CD4-positive, alpha-beta T cell treated with Interleukin-6 for 4 hours (primary cell): ENCODE measurements around the gene LIMCH1.

Experiments
- DNase-seq: peaks from one replicate; pipeline ENCODE4 v3.0.0-alpha.2; 2020; ENCODE audit warnings: mixed read lengths

Gene LIMCH1

DNA sequence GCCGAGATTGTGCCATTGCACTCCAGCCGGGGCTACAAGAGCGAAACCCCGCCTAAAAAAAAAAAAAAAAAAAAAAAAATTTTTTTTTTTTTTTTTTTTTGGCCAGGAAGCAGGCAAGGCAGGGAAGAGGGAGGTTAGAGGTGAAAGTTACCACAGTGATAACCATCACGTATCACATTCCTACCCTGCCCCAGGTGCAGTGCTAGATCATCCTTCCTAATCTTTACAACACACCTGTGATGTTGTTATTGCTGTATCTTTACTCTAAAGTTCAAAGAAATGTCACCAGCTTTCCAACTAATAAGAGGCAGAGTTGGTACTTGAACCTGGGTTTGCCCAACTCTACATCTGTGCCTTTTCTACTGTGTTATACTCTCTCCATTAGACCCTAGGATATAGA is 7.2 kb upstream of the LIMCH1 start:
- no peak for DNase-seq

DNA sequence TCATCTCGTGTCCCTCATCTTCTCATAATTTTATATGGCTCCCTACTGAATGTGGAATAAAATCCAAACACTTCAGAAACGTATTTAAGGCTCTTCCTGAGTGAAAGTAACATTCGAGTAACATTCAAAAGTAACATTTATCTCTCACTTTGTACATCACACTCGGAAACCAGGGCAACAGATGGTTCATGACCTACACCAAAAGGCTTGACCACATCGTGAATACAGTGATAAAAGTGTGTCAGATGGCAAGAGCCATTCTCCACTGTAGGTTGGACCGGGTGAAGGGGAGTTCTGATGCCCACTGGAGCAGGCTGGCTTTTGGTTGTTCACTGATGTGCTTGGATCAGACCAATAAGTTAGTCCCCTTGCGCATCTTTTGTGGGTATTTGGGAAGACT is 5.6 kb upstream of the LIMCH1 start:
- no peak for DNase-seq

DNA sequence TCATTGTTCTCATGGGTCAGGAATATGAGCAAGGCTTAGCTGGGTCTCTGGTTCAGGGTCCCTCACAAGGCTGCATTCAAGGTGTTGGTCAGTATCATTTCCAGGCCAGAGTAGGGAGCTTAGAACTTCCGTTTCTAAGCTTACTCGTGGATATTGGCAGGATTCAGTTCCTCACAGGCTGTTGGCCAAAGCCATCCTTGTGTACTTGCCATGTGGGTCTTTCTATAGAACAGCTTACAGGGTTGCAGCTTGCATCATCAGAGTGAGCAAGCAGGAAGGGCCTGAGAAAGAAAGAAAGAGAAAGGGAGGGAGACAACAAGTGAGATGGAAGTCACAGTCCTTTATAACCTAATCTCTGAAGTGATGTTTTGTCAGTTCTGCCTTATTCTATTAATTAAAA is 5.1 kb upstream of the LIMCH1 start:
- DNase-seq: no peak

DNA sequence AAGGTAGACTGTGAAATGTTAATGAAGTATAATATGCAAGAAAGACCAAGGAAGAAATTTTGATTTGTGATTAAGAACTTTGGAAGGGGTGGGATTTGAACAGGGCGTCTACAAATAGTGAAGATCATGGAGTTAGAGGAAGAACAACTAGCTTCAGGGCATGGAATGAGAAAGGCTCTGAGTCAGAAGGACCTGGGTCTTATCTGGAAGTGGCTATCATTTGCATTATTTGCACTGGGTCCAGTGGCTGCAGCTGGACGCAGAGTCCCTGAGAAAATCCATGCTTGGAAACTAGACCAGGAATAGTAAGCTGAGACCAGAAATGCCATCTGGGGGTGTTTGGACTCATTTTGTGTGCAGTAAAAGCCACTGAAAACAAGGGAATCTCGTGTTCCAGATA is 4.3 kb upstream of the LIMCH1 start:
- no peak for DNase-seq

DNA sequence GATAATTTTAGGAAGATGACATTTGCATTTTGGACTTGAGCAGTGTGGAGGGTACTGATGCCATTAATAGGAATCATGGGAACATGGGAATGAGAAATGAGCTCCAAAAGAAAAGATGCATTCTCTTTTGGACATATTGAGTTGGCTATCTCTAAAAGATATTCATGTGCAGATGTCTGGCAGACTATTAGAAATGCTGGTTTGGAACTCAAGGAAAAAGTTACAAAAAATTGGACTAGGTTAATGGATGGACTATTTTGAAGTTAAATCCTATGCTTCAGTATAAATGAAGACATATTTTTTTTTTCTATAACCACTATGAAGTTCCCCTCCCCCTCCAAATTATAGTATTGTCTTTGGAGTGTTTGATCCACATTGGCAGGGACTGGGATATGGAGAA is 3.6 kb upstream of the LIMCH1 start:
- DNase-seq: no peak

DNA sequence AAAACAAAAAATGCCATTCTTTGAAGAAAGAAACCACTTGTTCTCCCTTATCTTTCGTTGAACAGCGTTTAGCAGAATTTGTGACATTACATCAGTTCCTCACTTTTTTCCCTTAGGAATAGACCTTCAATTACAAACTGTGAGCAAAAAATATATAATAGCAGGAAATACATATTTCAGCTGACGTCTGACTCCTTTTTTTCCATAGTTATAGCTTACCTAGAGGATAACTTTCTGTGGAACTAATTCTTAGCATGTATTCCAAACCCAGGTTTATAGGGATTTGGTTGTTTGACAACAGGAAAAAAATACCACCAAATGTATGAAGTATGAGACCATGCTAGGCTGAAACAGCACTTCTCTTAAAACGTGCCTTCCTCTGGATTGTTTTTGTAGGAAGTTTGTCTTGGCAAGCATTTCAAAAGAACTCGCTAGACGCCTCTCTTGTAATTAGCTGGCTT is 2.0 kb upstream of the LIMCH1 start:
- no peak for DNase-seq

DNA sequence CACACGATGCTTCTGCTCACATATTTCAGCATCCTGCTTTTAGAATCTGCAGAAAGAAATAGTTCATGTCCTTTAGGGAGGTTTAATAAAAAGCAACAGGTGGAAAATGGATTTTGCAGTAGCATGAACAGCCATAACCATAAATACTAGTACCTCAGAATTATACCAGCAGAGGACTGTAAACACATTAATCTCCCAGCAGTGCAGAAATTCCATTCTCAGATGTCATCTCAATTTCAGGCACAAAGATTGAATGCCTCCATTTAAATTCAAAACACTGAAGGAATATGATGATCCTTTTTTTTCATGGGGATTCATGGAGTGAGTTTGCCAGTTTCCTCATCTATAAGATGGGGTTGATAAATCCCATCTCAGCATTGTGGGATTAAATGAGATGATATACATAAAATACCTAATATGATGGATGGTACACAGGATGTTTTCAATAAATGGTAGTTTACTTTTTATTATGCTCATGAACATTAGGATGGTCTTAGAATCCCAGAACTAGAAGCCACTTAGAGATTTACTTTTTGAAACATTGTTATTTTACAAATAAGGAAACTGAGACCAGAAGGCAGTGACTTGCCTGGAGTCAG is 566 bp upstream of the LIMCH1 start:
- no peak for DNase-seq

DNA sequence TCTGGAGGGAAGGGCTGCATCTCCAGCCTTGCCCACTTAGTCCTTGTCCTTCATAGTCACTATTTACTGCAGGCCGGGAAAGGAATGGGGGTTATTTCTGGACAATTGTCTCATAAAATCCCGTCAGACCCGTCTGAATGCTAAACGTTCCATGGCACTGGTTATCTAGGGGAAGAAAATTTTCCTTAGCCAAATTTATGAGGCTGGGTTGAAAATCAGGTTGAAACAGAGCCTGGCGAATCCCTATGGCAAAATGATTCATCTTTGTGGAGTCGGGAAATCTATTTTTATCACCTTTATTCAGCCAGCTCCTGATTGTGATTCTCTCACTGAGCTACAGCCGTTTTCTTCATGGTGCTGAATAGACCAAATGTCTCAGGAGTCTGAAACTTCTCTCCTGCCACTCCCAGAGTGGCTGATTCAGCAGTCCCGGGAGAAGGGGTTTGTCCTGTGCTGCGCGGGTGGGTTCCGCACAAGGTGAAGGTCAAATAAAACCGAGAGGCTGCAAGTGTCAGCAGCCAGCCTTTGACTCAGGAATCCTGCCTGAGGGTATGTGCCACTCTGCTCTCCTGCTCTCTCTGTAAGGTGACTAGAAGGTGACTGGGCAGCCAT is 1.0 kb downstream of the LIMCH1 start:
- DNase-seq: no peak

DNA sequence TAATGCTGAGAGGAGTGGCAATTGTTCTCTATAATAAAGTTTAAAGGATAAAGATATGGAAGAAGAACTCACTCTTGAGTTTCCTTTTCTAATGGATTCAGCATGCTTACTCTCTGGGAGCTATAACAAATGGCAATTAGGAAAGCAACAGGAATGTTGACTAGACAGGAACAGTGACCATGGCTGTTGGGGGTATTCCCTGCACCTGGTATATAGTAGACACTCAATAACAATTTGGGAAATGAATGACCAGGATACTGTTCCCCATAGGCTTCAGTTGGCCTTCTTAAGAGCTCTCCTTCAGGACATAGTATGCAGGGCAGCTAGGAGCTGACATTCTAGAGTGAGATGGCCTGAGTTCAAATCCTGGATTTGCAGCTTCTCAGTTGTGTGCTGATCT is 1.8 kb downstream of the LIMCH1 start:
- no peak for DNase-seq

DNA sequence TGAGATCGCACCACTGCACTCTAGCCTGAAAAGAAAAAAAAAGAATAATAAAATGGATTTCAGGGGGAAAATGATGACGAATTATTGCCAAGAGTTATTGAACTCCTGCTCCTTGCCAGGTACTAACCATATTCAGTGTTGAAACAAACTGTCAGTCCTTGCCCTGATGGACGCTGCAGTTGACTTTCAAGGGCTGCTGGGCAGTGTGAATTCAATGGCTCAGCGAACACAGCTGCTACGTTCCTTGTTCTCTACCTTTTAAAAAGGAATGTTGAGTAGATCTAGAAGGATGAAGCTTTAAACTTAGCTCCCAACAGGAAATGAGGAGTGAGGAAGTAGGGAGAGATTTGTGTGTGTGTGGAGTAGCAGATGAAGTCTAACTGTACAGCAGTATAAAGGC is 2.7 kb downstream of the LIMCH1 start:
- no peak for DNase-seq

DNA sequence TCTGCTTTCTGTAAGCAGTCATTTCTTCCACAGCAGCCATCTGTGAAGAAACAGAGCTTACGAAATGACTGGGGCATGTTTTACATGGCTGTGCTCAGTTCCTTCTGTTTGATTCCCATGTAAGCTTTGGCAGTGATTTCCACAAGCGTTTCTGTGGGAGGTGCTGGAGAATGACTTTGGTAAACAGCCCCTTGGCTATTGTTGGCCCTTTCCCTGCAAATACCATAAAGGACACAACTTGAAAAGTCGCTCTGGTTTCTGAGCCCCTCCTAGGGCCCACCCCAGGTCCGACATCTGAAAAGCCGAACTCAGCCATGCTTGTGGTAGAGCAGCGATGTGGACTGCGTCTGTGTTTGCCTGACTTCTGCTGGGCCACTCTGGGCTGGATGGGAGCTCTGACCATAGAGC is 3.7 kb downstream of the LIMCH1 start:
- no peak for DNase-seq

DNA sequence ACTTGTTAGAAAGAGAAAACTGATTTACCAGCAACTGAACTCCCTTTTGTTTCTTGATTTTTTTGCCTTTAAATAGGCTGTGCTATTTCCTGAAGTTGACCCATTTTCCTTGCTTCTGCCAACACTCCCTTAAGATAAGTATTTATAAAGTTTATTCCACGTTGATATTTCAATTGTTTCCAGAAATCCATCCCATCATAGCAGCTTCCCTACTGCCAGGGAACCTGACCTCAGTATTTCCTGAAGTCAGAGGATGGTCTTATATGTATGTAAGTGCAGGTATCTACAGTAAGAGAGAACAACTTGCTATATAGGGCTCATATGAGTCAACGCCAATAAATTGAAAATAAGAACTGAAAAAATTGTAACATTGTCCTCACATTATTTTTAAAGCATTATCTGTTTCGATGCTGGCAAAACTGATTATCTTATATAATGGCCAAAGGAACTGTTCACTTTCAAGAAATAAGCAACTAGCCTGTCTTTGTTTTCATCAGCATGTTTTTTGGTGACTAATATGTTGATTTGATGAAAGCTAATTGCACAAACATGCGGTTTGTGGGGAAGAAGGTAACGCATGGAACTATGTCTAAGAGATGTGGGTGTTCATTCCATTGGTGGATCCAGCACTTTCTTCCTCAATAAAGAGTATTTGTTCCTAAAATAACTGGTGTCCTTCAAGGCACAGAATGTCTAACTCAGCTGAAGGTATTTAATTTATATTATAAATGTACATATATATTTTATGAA is 4.7 kb downstream of the LIMCH1 start:
- no peak for DNase-seq

DNA sequence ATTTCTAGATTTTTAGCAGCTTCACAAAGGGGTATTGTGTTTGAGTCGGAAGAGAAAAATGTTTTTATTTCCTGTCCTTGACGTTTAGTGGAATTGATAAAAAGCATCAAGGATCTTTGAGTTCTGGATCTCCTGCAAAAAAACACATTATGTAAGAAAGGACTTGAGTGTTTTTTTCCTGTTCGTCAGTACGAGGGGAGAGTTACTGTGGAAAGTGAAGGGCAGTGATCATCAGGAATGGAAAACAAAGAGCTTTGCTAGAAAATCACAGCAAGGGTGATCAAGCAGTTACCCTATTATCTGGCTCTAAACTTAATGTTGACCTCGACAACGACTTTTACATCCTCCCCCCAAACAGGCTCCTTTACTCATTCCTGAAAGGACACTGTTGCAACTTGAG is 7.3 kb downstream of the LIMCH1 start:
- no peak for DNase-seq

DNA sequence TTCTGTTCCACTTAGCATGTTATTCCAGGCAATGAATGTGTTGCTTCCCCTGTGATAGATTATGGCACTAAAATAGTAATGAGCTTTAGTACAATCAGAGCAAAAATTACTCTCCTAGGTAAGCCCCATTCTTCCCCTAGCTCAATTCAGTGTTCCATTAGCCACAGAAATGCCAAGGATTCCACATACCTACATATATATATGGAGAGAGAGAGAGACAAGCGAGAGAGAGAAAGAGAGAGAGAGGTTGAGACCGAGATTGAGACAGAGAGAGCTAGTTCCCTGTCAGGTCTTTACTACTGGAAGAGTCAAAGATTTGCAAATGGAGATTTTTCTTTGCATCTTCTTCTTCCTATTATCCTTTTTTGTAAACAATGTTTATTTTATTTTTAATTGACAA is 8.7 kb downstream of the LIMCH1 start:
- DNase-seq: no peak

DNA sequence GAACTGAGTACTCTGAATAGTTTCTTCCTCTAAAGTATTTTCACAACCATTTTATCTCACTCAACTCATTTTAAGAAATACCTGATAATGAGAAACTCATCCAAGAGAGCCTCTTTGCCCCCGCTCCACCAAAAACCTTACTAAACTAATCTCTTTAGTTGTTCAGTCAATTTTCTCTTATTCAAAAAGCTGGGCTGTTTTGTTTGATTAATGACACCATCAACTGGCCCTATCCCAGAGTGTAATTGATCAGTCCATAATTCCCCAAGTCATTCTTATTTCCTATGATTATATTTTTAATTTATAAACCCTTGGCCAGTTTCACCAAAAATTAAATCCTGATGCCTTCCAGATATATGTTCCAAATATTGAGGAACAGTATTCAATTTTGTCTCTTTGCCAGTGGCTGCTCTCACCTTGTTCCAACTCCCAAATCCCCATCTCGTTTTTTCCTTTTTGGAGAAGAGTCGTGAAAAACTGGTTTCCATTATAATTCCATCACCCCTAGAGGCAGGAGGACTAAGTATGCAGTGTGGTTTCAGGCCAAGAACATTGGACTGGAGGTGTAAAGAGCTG is 10.4 kb downstream of the LIMCH1 start:
- no peak for DNase-seq

DNA sequence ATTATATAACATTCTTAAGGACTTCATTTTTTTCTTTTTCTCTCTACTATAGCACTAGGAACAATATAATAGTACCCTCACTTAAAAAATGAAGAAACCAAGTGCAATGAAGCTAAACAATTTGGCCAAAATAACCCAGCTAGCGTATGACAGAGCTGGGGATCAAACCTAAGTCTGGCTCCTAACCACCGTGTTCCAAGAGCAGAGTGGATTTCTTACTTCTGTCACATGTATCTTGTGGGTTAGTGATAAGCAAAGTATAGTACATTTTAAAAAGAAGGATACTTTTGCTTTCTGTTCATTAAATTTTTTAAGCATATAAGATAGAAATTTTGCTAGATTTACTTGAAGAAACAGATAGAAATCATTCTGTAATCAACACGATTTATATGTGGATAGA is 11.5 kb downstream of the LIMCH1 start:
- no peak for DNase-seq

DNA sequence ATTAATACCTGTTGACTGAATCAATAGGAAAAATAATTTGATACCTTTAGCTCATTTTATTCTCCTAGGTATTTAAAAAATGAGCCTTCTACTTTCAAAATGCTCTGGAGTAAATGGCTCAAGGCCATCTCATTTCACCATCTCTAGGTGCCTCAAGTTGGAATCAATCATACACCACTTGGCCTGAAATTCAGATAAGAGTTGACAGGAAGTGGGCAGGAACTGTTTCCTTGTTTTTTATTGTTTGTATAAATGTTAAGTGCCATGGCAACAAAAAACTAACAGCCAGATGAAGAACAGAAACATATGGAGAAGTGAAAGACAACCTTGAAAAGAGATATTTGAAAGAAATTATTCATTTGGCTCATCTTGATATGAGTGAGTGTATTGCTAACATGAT is 12.4 kb downstream of the LIMCH1 start:
- no peak for DNase-seq

DNA sequence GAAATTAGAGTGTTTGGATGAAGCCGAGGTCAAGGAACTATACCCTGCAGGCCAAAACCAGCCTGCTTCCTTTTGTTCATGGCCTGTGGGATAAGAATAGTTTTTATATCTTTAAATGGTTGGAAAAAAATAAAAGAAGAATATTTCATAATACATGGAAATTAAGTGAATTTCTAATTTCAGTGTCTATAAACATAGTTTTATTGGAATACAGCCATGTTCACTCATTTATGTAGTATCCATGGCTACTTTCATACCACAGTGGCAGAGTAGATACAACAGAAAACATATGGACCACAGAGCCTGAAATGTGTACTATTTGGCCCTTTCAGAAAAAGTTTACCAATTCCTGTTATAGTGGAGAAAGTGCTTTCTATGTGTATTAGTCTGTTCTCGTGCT is 13.6 kb downstream of the LIMCH1 start:
- DNase-seq: no peak

DNA sequence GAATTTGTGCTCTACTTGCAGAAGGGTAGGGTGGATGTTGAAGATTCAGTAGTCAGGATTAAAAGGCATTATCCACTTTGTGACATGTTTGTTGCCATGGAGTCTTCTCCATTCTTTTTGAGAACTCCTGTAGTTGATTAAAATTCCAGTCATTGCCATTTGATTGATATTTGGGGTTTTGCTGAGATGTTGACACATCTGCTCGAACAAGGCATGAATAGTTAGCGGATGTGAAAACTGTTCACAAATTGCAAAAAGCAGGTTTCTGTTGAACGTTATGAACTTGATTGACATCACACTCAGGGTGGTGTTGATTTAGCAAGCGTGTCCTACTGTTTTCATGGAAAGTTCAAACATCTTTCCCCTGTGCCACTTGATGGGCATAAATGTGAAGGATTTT is 16.9 kb downstream of the LIMCH1 start:
- DNase-seq: no peak

DNA sequence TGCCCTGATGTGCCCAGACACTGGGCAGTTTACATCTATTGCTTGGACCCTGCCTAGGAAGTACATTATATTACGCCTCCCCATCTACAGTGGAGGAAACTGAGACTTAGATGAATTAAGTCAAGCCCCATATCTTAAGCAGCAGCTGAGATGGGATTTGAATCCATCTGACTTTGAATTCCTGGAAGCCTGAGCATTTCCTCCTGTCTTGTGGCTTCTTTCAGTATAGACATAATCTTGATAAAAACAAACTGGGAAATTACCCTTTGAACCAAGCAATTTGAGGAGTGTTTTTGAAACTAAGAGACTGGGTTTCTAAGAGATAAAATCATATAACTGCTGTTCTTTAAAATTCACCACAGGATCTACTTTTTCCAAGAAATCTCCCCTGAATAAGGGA is 18.6 kb downstream of the LIMCH1 start:
- DNase-seq: no peak

DNA sequence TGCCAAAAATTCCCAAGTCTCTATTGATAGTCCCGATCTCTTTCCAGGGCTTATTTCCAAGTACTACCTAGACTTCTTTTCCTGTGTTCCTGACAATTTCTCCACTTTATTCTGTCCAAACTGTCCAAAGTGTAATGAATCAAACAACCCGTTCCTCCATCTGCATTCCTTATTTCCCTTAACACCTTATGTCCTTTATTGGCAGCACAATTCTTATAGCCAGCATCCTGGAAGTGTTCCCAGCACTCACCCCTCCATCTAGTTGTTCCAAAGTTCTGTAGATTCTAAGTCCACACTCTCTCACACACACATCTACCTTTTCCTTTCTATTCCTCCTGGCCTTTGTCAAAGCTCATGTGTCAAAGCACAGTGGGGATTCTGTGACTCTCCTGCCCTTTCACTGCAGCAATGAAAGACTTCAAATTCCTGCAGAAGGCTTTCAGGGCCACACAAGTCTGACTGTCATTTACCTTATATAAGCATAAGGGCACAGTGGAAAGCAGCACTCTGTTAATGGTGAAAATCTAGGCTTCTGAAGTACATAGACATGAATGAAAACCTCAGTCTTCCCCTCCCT is 22.1 kb downstream of the LIMCH1 start:
- no peak for DNase-seq

DNA sequence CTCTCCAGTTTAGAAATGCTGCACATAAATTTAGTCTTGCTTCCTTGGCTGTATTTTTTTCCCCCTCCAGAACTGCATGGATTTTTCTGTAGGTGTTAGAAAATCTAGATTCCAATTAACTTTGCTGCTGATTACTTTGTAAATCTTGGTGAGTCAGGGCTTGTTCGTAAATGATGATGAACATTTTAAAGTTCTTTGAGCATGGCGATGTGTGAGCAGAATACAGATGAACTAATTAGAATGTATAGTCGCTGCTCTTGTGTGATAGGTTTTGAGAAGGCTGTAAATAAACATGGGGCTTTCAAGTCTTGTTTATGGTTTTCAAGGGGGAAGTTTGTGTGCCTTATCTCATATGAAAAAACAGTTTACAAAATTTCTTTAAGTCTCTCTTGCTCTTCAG is 23.3 kb downstream of the LIMCH1 start:
- no peak for DNase-seq

DNA sequence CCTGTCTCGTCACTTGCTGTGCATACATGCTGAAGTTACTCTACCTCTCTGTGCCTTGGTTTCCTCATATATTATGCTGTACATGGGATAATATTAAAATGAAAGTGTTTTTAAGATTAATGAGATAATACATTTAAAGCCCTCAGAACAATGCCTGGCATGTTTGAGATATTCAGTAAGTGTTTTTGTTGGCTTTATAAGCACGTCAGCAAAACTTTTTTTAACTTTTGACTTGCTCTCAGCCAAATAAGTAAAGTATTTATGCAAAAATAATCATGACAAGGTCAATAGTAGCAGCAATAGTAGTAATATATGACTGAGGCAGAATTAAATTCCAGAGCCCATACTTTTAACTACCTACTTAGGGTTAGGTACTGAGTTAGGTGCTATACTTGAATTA is 29.2 kb downstream of the LIMCH1 start:
- no peak for DNase-seq

DNA sequence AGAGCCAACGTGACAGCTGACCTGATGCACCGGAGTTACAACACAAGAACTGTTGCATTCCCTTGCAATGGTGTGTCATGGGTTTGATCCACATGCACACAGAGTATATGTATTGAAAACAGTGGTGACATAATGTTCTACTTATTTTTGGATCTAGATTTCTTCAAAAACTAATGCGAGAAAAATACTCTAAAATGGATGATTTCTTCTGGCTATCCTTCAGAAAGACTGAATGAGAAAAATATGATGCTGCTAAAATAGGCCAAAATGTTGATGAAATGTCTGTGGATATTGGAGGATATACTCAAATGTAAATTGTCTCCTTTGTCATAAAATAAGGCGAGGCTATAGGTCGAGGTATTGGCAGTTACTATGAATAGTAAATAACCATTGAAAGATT is 30.4 kb downstream of the LIMCH1 start:
- DNase-seq: no peak
